SK-N-SH (cell line): ENCODE results near the gene UCHL3. TPM values are rescaled to one million over a fixed set of nuclear protein-coding genes. Genes with fewer than 3 reads are reported as not detected.

Source experiments
- CTCF ChIA-PET: fragments of 300-600, 350-600 bp; formaldehyde crosslinking; extraction: SDS; loops from one replicate; lab custom pipeline; 2021; lab: Yijun Ruan, JAX
- POLR2A ChIA-PET: fragments of 350-600 bp; sonication (Branson Sonifier 250); formaldehyde crosslinking; extraction: SDS; loops from one replicate; lab custom pipeline; 2020; ENCODE audit warnings: antibody characterized with exemption, inconsistent platforms; lab: Yijun Ruan, JAX
- DNase-seq: peaks from one replicate; pipeline ENCODE4 v3.0.0; 2012
- H2AFZ ChIP-seq: fragments of 200-600 bp; sonication (generic); 2 replicates; pipeline ENCODE4 v1.8.1; 2016; ENCODE audit warnings: antibody characterized with exemption, mild to moderate bottlenecking, low read depth
- H3F3A ChIP-seq: fragments of 200-600 bp; sonication (generic); replicated peaks from 2 replicates; pipeline ENCODE3; 2016; ENCODE audit warnings: antibody characterized with exemption, mild to moderate bottlenecking; ENCODE audit not compliant: insufficient read depth
- H3K27ac ChIP-seq, 2 experiments: fragments of 200-500 bp in 1 of 2; fragments of 200-600 bp in 1 of 2; sonication (Bioruptor generic) in 1 of 2; sonication (generic), shearing (Covaris generic) in 1 of 2; 2 replicates each; pipeline versions ENCODE4 v1.5.1 to v1.6.1; 2014 to 2016; ENCODE audit warnings: low read depth in 2 of 2, inconsistent platforms in 1 of 2, low read length in 1 of 2, mild to moderate bottlenecking in 1 of 2, mixed read lengths in 1 of 2
- H3K27me3 ChIP-seq: fragments of 200-600 bp; sonication (generic), shearing (Covaris generic); 2 replicates; pipeline ENCODE4 v1.6.1; 2016; ENCODE audit warnings: mixed run types; ENCODE audit not compliant: insufficient read depth
- H3K36me3 ChIP-seq, 2 experiments: fragments of 200-500 bp in 1 of 2; fragments of 200-600 bp in 1 of 2; sonication (Bioruptor generic) in 1 of 2; sonication (generic) in 1 of 2; replicated peaks in 1 of 2; 2 replicates each; pipeline versions ENCODE3 to v1.5.1; 2014 to 2016; ENCODE audit warnings: low read length in 1 of 2, mild to moderate bottlenecking in 1 of 2; ENCODE audit not compliant: insufficient read depth in 2 of 2, control insufficient read depth in 1 of 2
- H3K4me1 ChIP-seq, 2 experiments: fragments of 200-500 bp in 1 of 2; fragments of 200-600 bp in 1 of 2; sonication (Bioruptor generic) in 1 of 2; sonication (generic), shearing (Covaris generic) in 1 of 2; 2 replicates each; pipeline versions ENCODE4 v1.5.1 to v1.6.1; 2014 to 2016; ENCODE audit warnings: low read depth in 1 of 2, low read length in 1 of 2, mixed run types in 1 of 2; ENCODE audit not compliant: insufficient read depth in 2 of 2, control insufficient read depth in 1 of 2
- H3K4me2 ChIP-seq: fragments of 200-600 bp; sonication (generic), shearing (Covaris generic); 2 replicates; pipeline ENCODE4 v1.6.1; 2017; ENCODE audit warnings: mixed run types
- H3K4me3 ChIP-seq, 2 experiments: fragments of 200-500 bp in 1 of 2; fragments of 200-600 bp in 1 of 2; sonication (Bioruptor generic) in 1 of 2; sonication (generic), shearing (Covaris generic) in 1 of 2; 2 replicates each; pipeline versions ENCODE4 v1.5.1 to v1.8.1; 2014 to 2016; ENCODE audit warnings: low read depth in 2 of 2, inconsistent platforms in 1 of 2, low read length in 1 of 2, mild to moderate bottlenecking in 1 of 2, mixed read lengths in 1 of 2, moderate library complexity in 1 of 2
- H3K79me2 ChIP-seq: fragments of 200-600 bp; sonication (generic); 2 replicates; pipeline ENCODE4 v1.8.1; 2017; ENCODE audit warnings: mild to moderate bottlenecking; ENCODE audit not compliant: insufficient read depth
- H3K9ac ChIP-seq: fragments of 200-600 bp; sonication (generic); 2 replicates; pipeline ENCODE4 v1.6.1; 2017; ENCODE audit warnings: mixed run types
- H3K9me2 ChIP-seq: fragments of 200-600 bp; sonication (generic); 2 replicates; pipeline ENCODE4 v1.6.1; 2017; ENCODE audit warnings: mixed run types
- H3K9me3 ChIP-seq: fragments of 200-600 bp; sonication (generic); 2 replicates; pipeline ENCODE4 v1.6.1; 2017; ENCODE audit warnings: mixed run types, mild to moderate bottlenecking, moderate library complexity
- H4K20me1 ChIP-seq: fragments of 200-600 bp; sonication (generic); 2 replicates; pipeline ENCODE4 v1.6.1; 2017; ENCODE audit warnings: mild to moderate bottlenecking, mixed run types; ENCODE audit not compliant: insufficient read depth
- CHD2 ChIP-seq: fragments of 150-350 bp; IDR thresholded peaks from 2 replicates; pipeline ENCODE4 v1.6.1; 2018; ENCODE audit warnings: low read length; ENCODE audit not compliant: partially characterized antibody
- ELF1 ChIP-seq: IDR thresholded peaks from 2 replicates; pipeline ENCODE4 v1.4.0; 2012
- FOXM1 ChIP-seq: IDR thresholded peaks from 2 replicates; pipeline ENCODE4 v1.4.0; 2012; ENCODE audit warnings: low read depth, mild to moderate bottlenecking
- GATA2 ChIP-seq: sonication (generic); formaldehyde crosslinking; IDR thresholded peaks from 2 replicates; pipeline ENCODE4 v1.5.0; 2020; ENCODE audit warnings: mild to moderate bottlenecking, missing genetic modification reagents
- JUND ChIP-seq: IDR thresholded peaks from 2 replicates; pipeline ENCODE4 v1.4.0; 2012
- MAX ChIP-seq: IDR thresholded peaks from 2 replicates; pipeline ENCODE4 v1.4.0; 2012; ENCODE audit warnings: low read depth
- MXI1 ChIP-seq: IDR thresholded peaks from 2 replicates; pipeline ENCODE4 v1.6.1; 2012; ENCODE audit warnings: mild to moderate bottlenecking, low read depth, low read length, improper control_type of control experiment
- NFIC ChIP-seq: IDR thresholded peaks from 2 replicates; pipeline ENCODE4 v1.4.0; 2012; ENCODE audit warnings: borderline replicate concordance
- PBX3 ChIP-seq: IDR thresholded peaks from 2 replicates; pipeline ENCODE4; 2012
- RAD21 ChIP-seq: IDR thresholded peaks from 2 replicates; pipeline ENCODE4 v1.6.1; 2012; ENCODE audit warnings: mild to moderate bottlenecking, low read length
- SIN3A ChIP-seq: IDR thresholded peaks from 2 replicates; pipeline ENCODE4 v1.6.1; 2012; ENCODE audit warnings: low read depth, mild to moderate bottlenecking, low read length, moderate library complexity, borderline replicate concordance
- TCF12 ChIP-seq: IDR thresholded peaks from 2 replicates; pipeline ENCODE4 v1.4.0; 2012
- USF1 ChIP-seq: IDR thresholded peaks from 2 replicates; pipeline ENCODE4 v1.4.0; 2012; ENCODE audit warnings: low read depth, borderline replicate concordance
- ZBTB33 ChIP-seq: IDR thresholded peaks from 2 replicates; pipeline ENCODE4 v1.4.0; 2012; ENCODE audit warnings: low read depth, borderline replicate concordance
- WGBS: methylation state at CpG from one replicate; pipeline ENCODE4 v1.1.6; 2017; ENCODE audit warnings: low lambda C conversion rate; 5-methylcytosine and 5-hydroxymethylcytosine counted together
- polyA plus RNA-seq, 3 experiments: library from polyadenylated mRNA; depleted of rRNA; stranded (reverse); fragments of >200 nt; gene quantifications; 2 replicates each; pipeline ENCODE4 v1.2.3, GENCODE V29; 2012

UCHL3 gene
- polyA plus RNA-seq, 1 of the 3 experiments (the other 2 are of a cell fraction) = 28.8 TPM

DNA sequence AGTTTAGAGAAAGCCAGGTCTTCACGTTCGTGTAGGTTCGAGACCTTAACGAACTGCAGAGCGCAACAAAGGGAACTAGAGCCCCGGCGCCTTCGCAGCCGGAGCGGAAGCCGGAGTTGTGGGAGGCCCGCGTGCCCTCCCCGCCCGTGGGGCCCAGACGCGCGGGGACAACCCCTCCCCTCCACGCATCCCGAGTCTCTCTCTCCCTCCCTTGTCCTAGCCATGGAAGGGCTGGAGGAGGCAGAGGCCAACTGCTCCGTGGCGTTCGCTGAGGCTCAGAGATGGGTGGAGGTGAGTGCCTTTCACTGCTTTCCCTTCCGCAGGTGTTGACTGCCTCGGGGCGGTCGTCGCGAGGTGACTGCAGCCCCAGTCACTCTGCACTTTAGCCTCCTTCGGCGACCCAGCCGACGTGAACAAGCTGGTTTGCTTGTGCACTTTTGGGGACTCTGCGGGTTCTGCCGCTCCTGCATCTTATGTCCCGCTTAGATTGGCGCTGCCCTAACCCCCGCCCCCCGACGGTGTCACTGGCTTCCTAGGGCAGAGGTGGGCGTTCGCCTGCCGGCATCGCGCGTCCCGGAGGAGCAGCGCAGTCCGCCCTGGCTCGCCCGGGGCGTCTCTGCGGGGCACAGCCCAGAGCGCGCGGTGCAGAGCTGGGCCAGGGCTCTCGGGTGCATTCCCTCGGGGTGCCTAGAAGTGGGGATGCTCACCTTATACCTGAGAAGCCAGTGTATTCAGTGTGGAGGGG lies 87.0 kb downstream of the UCHL3 start:
- Histone ChIP-seq H3K27ac (peak overlapping the region; percentile 75 to 93), H3F3A (peaks cover 42% of the 10 kb centered on the region), H4K20me1 (peaks cover 36% of the 10 kb centered on the region), H3K4me1 (peaks cover 6 to 10% of the 10 kb centered on the region in 2 experiments), H3K9me2 (no peaks in the 10 kb centered on the region), H3K4me3 (peak overlapping the region; percentile 86 to 90), H3K9me3 (no peaks in the 10 kb centered on the region), H3K79me2 (peaks cover 86% of the 10 kb centered on the region), H3K27me3 (no peaks in the 10 kb centered on the region), H3K36me3 (peaks cover 9 to 35% of the 10 kb centered on the region in 2 experiments), H3K9ac (peak overlapping the region; percentile 92), H2AFZ (no peak overlapping the region; the same call in 1 of the 2 replicates), H3K4me2 (peak overlapping the region; percentile 86)
- CTCF ChIA-PET = interaction anchor here (0.6 kb wide), 1 partner anchor 12 kb away, joined by 3 read pairs; no protein-coding TSS in a partner anchor
- peak; percentile 67 for DNase-seq
- POLR2A ChIA-PET = no interaction called here
- 13% methylated on average over 25 of the region's 58 CpGs for WGBS
- TF ChIP-seq SIN3A (0 out of 2 replicates have a peak, but pooled peaks have one; percentile 13), MAX (peak; percentile 16; the same call in 1 of the 2 replicates), USF1 (no peak)

- Histone ChIP-seq H3F3A (peaks cover 39% of the 10 kb centered on the region), H3K27ac (peak overlapping the region; percentile 58 to 75), H2AFZ (no peak overlapping the region), H3K27me3 (no peaks in the 10 kb centered on the region), H3K9me3 (no peaks in the 10 kb centered on the region), H3K4me3 (peak overlapping the region; percentile 86 to 90), H3K79me2 (peaks cover 86% of the 10 kb centered on the region), H3K4me1 (peaks cover 6 to 9% of the 10 kb centered on the region in 2 experiments), H3K36me3 (peaks cover 9 to 42% of the 10 kb centered on the region in 2 experiments), H3K9ac (peak overlapping the region; percentile 92), H3K4me2 (peak overlapping the region; percentile 86), H3K9me2 (no peaks in the 10 kb centered on the region), H4K20me1 (peaks cover 42% of the 10 kb centered on the region)
- peak; percentile 36 for DNase-seq
- WGBS = 23% methylated on average over 17 of the region's 17 CpGs
- CTCF ChIA-PET = no interaction called here
- TF ChIP-seq MAX (peak; percentile 61; the same call in 1 of the 2 replicates), JUND (no peak), SIN3A (peak; percentile 15; the same call in 1 of the 2 replicates)
- POLR2A ChIA-PET = no interaction called here
Measured at GRCh38 chr13:75637181-75637750, 87.7 kb downstream of the UCHL3 start.

DNA sequence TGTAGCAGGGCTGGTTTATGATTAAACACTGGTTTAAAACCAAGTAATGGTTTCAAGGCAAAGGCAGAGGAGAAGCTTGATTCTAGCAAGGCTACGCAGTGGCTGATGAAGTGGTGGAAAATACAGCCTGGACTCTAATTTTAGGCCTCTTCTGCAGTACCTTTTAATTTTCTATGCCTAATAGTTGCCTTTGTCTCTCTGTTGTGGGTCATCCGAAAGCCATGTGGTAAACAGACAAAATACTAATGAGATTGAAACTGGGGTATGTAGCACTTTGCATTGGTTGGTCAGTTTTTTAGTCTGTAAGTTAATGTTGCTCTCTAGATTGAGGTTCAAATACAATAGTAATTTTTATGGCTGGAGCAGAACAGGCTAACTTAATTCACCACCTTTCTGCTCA lies 89.9 kb downstream of the UCHL3 start:
- peaks cover 6 to 7% of the 10 kb centered on the region in 2 experiments; a peak in 3 of 4 replicates for H3K4me1 ChIP-seq
- ChIA-PET CTCF (interaction anchor here (0.9 to 1.1 kb wide), 2 partner anchors 9 to 57 kb away, joined by 3 read pairs; no protein-coding TSS in a partner anchor), POLR2A (no interaction called here)
- peak overlapping the region; percentile 92 for H3K9ac ChIP-seq
- peak overlapping the region; percentile 86 to 90; a peak in 3 of 4 replicates for H3K4me3 ChIP-seq
- DNase-seq = no peak
- peaks cover 31% of the 10 kb centered on the region for H3F3A ChIP-seq
- H3K27me3 ChIP-seq = no peaks in the 10 kb centered on the region
- H3K9me3 ChIP-seq = no peaks in the 10 kb centered on the region
- H2AFZ ChIP-seq = no peak overlapping the region
- H3K9me2 ChIP-seq = no peaks in the 10 kb centered on the region
- peaks cover 62% of the 10 kb centered on the region for H4K20me1 ChIP-seq
- peak overlapping the region; percentile 86 for H3K4me2 ChIP-seq
- peak overlapping the region; percentile 11 to 16; a peak in 3 of 4 replicates for H3K27ac ChIP-seq
- H3K79me2 ChIP-seq = peaks cover 98% of the 10 kb centered on the region
- WGBS = 96% methylated on average over 2 of the region's 2 CpGs
- H3K36me3 ChIP-seq = peaks cover 11 to 48% of the 10 kb centered on the region in 2 experiments
- TF ChIP-seq NFIC (no peak), TCF12 (no peak), CHD2 (no peak), RAD21 (no peak), FOXM1 (no peak), ZBTB33 (no peak), ELF1 (no peak), MXI1 (no peak), GATA2 (CRISPR knock-in tag) (no peak), PBX3 (no peak), JUND (no peak)
